KG1 (cell line): ENCODE measurements around the gene PPP1R14C.

ENCODE experiments used
- DNase-seq: peaks from one replicate; lab custom pipeline; 2025; lab: John Stamatoyannopoulos, UW

The PPP1R14C gene

DNA sequence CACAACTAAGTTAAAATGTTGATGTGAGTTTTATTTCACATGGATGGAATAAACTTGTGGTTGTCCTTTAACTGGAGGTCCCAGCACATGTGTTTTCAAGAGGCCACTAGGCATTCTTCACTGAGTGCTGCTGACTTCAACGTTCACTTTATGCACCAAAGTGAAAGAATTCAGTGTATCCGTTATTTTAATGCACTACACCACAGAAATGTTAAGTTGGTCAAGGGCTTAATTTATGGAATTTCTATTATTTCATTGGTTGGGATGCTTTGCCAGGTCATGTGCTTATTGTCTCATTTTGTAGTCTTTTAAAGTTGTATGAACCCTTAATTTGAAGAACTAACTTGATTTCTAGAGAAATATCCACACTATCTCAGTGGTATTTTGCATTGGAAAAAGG lies 106.4 kb downstream of the PPP1R14C start:
- DNase-seq = no peak

DNA sequence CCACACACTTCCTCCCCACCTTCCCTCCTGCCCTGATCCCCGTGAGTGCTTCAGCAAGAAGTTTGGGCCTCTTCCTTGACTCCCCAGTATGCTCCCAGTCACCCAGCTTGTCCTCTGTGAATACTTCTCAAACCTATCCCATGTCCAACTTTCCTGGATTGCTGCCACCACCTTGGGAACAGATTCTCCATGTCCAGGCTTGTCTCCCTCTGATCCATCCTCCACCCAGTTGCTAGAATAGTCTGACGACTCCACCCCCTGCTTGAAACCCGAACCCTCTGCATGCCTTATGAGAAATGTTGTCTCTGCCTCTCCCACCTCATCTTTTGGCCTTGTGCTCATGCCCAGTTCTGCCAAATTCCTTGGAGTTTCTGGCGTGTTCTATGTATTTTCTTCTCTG lies 108.0 kb downstream of the PPP1R14C start:
- DNase-seq = no peak

DNA sequence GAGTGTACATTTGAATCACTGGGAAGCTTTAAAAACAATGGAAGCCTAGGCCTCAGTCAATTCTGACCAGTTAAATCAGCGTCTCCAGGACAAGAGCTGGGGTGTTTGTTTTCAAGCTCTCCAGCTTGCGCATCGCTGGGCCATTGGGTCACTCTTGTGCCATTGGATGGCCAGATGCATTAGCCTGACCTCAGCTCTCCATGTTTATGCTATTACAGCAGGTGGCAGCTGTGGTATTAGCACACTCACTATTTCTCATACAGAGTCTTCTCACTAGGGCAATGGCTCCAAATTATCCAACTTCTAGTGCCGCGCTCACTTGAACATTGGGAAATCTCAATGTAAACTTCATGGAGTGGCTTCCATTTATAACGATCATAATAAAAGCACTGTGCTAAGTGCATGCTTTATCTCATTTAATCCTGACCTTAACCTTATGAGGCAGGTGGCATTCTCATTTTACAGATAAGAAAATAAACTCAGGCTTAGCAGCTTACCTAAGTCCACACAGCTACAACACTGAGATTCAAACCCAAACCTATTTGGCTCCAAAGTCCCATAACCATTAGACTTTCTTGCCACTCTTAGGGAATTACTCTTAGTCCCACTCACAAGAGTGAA lies 108.8 kb downstream of the PPP1R14C start:
- DNase-seq = no peak

DNA sequence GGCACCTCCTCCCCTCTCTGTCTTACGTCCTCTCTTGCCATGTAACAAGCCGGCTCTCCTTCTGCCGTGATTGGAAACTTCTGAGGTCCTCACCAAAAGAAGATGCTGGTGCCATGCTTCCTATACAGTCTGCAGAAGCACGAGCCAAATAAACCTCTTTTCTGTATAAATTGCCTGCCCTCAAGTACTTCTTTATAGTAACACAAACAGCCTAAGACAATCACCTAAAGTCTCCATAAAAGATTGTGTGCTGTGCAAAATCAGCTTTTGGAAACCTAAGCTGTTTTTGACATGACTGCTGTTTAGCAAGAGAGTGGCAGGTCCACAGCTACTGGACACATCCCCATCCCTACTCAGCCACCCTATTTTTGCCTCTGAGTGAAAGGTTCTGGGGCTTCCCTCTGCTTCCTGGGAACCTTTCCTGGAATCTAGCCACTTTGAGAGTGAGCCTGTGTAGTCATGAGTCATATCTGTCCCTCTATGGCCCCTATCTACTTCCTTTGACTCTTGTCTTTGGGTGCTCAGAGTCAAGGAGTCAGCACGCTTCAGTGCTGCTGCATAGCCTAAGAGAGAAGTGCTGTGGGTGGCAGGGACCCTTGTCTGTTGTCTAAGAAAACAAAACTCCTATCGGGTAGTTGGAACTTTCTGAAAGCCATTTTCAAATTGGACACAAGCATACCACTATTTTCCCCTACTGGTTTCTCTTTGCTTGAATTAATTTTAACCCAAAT lies 110.0 kb downstream of the PPP1R14C start:
- no peak for DNase-seq

DNA sequence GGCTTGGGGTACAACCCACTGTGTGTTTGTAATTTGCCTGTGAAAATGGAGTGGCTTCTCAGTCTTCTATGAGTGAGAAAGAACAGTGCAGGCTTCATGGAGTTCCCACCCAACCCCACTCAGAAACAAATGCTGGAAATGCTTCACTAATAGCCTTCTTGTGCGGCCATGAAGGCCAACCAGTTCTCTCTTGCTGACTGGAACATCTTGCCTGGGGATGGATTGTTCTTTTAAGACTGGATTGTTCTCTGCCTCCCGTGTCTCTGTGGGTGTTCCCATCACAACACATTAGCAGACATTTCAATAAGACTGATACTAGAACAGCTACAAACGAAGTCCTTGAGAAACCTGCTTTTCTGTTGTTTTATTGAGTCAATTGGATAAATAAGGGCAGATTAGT lies 110.6 kb downstream of the PPP1R14C start:
- no peak for DNase-seq

DNA sequence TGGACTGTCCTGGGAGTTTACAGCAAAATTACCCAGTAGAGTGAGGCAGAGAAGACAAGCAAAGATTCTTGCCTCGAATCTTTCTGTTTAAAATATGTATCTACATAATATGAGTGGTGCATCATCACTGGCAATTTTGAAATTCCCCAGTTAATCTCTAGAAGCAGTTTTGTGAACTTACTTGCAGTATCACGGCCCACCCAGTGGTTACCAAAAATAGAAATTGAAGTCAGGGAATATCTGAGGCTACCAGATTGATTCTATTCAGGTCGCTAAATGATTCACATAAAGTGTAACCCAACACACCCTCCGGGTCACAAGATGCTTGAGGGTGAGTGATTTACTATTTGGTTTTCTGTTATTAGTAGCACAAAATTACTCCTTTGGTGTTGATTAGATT lies 111.9 kb downstream of the PPP1R14C start:
- no peak for DNase-seq

DNA sequence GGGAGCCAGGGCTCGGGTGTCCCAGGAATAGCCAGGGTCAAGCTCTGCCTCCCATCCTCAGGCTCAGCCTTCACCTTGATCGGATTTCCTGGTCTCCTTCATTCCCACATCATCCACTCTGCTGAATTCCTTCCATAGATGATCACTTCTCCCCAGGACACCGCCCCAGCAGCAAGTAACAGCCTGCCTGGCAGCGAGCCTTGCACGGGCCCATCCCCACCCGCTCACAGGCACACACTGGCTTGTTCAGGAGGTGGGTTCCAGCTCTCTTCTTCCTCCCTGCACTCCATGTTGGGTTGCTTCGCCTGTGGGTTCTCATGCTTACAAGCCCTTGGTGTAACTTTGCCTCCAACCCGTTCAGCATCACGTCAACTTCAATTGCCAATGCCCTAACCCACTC lies 113.0 kb downstream of the PPP1R14C start:
- DNase-seq = no peak

DNA sequence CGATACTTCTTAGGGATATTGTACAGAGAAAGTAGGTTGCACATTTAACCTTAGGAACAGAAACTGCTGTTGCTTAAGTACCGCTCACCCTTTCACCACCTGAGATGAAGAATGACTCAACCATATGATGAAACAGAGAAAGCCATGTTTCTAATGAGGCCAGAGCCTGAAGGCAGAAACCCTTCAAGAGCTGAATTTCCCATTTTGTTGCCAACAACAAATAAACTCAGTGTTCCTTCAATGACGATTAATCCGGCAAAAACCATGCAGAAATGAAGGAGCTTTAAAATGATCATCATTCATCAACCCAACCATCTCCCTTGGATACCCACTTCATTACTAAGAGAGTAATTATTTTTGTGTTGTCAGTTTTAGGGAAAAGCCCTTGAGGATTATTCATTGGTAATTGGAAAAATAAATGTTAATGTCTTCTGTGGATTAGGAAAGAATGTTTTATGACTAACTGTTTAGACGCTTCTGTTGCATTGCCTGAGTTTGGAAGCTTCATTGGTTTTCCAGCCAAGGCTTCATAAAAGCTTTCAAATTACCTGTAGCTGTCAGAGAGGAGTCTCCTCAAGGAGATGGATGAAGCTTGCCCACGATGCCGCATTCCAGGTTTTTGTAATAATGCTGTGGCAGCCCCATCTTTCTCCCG lies 113.9 kb downstream of the PPP1R14C start:
- DNase-seq = no peak

DNA sequence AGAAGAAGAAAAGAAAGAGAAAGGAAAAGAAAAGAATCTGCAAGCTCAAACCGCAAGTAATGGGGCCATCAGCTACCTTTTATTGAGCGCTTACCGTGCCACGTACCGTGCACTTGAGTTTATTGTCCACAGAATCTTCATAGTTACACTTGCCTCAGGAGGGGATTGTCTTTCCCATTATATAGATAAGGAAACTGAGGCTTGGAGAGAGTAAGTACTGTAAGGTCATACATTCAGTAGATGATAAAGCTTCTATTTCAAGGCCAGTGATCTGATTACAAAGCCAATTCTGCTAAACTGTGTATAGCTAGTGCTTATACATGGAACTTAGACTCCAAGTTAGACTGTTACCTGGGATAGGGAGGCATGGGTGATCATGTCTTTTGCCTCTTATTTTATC lies 115.5 kb downstream of the PPP1R14C start:
- DNase-seq = no peak

DNA sequence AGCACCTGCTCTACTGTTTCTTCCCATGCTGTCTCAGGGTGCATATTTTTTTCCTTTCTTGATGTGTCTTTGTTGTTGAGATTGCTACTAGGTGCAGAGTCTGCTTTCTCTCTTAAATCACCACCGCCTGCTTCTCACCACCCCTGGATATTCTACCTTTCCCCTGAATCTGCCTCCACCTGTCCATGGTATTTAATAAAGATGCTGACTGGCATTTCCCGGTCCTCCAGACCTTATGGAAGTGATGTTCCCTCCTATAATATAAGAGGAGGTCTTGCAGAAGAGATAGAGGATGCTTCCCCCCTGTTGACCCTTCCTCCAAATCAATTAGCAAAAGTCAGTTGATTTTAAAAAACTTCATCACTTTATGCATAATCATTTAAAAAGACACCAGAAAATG lies 118.1 kb downstream of the PPP1R14C start:
- no peak for DNase-seq

DNA sequence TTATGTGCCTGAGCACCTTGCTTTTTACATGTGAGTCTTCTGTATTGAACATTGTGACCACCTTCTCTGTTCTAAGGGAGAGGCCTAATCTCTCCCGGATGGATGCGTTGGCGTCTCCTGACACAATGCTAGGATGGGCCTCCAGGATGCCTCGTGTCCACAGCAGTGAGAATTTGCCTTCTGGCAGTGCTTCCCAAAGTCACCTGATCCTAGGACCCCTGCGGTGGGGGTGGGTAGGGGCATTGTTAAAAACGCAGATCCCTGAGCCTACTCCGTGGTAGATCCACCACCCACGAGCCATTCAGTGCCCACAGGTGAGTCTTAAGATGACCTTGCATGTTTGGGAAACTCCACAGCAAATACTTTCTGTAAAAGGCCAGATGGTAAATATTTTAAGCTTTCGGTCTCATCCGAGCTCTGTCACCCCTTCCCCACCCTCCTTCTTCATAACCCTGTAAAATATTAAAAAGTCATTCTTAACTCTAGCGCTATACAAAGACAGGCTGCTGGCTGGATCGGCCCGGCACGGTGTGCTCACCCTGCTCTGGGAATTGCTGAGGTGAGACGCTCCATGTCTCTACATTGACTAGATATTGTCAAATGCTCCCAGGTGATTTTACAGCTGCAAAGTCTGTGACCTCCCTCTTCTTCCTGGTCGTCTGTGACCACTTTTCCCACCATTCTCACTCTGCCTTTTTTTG lies 119.3 kb downstream of the PPP1R14C start:
- no peak for DNase-seq

DNA sequence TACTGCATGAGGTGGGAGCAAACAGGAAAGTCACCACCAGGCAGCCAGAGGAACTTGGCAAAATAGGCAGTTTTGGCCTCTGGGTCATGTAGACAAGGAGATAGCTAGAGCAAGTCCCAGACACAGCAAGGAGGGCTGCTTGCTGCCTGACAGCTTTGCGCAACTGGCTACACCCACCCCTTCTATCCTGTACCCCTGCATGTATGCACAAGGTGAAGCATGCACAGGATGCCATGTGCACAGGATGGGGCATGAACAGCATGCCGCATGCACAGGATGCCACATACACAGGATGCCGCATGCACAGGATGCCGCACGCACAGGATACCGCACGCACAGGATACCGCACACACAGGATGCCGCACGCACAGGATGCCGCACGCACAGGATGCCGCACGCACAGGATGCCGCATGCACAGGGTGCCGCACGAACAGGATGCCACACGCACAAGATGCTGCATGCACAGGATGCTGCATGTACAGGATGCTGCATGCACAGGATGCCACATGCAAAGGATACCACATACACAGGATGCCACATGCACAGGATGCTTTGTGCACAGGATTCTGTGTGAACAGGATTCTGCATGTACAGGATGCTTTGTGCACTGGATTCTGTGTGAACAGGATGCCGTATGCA lies 121.0 kb downstream of the PPP1R14C start:
- DNase-seq = no peak

DNA sequence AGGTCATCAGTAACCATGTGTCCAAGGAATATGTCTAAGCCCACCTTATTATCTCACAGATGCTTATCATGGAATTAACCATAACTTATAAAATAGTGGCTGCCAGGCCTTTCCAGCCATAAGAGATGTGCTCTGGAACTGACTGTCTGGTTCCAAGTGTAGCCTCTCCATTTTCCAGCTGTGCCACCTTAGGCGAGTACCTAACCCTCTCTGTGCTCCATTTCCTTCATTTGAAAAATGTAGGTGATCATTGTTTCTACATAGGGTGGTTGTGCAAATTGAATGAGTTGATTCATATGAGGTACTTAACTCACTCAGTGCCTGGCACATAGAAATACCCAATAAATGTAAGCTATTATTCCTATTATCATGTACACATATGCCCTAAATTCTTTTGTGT lies 123.5 kb downstream of the PPP1R14C start:
- no peak for DNase-seq

DNA sequence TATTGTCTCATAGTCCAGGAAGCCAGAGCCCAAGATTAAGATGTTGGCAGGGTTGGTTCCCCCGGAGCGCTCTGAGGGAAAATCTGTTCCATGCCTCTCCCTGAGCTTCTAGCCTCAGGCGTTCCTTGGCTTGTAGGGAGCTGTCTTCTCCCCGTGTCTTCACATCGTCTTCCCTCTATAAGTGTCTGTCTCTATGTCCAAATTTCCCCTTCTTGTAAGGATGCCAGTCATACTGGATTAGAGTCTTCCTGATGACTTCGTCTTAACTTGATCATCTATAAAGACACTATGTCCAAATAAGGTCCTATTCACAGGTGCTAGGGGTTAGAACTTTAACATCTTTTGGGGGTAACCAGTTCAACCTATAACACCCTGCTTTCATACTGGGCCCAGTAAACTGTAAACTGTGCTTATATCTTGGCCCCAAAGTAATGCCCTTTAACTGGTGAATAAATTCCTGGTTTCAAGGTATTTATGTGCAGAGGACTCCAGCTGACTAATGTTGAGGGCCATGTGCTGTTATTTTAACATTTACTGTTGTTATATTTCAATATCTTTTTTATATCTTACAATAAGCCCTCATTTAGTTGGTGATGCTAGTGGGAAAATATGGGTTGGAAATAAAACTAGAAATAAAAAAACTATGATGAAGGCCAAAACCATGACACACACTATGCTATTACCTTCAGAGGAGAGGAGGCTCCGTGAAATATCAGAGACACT lies 124.3 kb downstream of the PPP1R14C start:
- DNase-seq = no peak

DNA sequence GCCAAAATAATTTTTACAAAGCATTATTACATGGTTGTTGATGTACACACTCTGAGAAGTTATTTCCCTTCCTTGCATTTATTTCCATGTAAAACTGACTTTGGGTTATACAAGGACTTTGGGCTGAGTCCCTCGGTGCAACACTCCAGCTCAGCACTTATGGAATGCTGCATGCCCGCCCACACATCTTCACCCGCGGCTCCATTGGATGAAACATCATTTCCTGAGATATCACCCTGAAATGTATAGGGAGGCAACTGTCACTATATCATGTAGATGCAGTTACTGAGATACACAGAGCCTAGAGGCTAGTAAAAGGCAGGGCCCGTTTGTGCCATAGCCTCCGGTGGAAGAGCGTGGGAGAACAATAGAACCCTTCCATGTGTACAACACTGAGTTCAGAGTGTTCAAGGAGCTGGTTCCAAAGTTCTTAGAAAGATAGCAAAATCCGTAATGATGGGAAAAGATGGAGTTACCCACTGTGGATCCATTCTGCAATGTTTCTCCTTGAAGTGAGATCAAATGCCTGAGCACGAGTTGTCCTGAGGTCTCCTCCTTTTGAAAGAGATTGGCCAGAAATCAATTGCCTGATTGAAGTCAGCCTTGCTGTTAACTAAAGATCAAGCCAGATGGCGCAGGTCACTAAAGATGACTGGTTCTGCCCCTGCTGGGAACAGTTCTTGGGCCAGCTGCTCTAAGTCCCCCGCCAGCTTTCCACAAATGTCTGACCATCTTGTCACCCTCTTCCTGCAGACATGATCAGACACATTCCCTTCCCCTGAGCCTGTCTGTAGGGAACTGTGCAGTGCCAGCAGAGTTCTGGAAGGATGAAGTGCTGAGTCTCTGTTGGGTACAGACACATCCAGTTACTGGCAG lies 125.1 kb downstream of the PPP1R14C start:
- no peak for DNase-seq

DNA sequence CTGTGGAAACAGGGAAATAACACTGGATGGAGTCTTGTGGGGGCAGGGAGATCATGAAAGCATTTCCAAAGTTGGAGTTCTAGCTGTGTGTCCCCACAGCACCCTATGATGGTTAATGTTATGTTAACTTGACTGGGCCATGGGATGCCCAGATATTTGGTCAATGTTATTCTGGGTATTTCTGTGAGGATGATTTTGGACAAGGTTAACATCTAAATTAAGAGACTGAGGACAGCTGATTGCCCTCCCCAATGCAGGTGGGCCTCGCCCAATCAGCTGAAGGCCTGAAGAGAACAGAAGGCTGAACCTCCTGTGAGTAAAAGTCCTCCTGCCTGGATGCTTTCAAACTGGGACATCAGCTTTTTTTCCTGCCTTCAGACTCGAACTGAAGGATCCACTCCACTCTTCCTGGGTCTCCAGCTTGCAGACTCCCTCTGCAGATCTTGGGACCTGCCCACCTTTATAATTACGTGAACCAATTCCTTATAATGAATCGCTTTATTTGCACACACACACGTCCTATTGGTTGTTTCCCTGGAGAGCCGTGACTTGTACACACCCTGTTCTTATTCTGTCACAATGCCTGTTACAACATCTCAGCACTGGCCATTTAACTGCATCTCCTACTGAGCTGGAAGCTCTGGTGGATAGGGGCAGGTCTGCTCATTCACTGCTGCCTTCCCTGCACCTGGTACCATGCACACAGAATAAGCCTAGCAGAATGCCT lies 126.4 kb downstream of the PPP1R14C start:
- no peak for DNase-seq

DNA sequence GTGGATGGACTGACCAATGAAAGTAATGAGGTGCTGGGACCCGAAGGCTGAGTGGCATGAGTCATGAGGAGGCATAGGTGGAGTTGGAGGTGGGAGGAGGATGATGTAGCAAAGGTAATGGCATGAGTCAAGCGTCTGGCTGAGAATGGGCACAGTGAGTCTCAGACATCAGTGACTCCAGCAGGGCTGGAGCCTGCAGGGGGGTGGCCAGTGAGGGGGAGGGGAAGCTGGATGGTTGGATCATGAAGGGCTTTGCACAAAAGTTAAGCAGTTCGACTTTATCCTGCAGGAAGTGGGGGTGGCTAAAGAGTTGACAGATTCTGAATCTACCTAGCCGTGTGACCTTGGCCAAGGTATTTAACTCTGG lies 127.0 kb downstream of the PPP1R14C start:
- no peak for DNase-seq

DNA sequence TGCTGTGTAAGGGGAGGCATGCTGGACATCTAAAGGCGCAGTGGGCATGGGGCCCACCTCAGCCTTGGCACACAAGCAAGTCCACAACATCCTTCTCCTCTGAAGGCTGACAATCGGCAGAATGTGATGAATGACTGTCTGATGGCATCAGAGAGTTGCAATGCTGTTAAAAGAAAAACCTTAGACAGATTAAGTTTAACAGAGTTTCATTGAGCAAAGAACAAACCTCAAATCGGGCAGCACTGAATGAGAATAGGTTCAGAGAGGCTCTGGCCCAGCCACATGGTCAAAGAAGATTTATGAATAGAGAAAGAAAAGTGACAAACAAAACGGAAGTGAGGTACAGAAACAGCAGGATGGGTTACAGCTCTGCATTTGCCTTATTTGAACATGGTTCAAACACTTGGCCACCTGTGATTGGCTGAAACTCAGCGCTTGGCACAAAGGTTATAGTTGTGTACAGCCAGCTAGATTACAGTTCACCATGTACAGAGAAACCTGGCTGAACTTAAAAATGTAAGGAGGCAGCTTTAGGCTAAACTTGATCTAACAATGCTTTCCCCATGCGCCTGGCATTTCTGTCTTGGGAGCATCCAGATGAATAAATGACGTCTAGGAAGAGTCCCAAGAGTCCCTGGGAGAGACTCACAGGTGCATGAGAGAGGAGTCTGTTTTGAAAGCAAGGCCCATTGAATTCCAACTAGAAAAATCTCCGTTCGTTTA lies 127.6 kb downstream of the PPP1R14C start:
- DNase-seq = no peak

DNA sequence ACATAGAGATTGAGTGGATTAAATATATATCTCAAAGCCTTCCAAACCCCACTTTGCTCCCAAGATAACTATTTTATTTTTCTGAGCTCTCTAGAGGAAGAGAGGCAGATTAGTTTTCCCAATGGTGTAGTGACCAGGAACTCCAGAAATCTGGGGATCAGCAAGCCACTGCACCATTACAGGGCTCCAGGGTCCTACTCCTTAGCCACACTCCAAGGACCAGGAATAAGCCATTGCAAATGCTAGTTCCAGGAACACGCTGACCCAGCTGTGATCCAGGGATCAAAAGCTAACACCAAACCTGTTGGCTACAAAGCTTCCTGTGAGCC lies 128.3 kb downstream of the PPP1R14C start:
- DNase-seq = no peak
